Tibial nerve (tissue), 4 donors: ENCODE data around the gene DNAL4.

ENCODE experiments used
- EP300 ChIP-seq, 2 donors: sonication (generic); formaldehyde crosslinking; IDR thresholded peaks; one replicate each; pipeline ENCODE4 v1.6.1; 2017; ENCODE audit warnings: antibody characterized with exemption in 2 of 2, mild to moderate bottlenecking in 1 of 2
- POLR2A ChIP-seq, 2 donors: fragments of 450-650 bp; IDR thresholded peaks; one replicate each; pipeline ENCODE4 v1.6.1; 2017; ENCODE audit warnings: antibody characterized with exemption in 2 of 2, mild to moderate bottlenecking in 2 of 2, moderate library complexity in 2 of 2
- TF ChIP-seq, protein P1 (sequence below), 5 experiments: fragments of 200-600 bp in 3 of 5; fragments of 450-650 bp in 2 of 5; sonication (generic) in 3 of 5; IDR thresholded peaks; one replicate each; pipeline ENCODE4 v1.5.1; 2016 to 2019; ENCODE audit warnings: antibody characterized with exemption in 5 of 5, mild to moderate bottlenecking in 3 of 5, moderate library complexity in 2 of 5

GRCh38 chr22:38768036-38768435 lies 25.9 kb downstream of the DNAL4 start:
- TF ChIP-seq, protein P1, sequence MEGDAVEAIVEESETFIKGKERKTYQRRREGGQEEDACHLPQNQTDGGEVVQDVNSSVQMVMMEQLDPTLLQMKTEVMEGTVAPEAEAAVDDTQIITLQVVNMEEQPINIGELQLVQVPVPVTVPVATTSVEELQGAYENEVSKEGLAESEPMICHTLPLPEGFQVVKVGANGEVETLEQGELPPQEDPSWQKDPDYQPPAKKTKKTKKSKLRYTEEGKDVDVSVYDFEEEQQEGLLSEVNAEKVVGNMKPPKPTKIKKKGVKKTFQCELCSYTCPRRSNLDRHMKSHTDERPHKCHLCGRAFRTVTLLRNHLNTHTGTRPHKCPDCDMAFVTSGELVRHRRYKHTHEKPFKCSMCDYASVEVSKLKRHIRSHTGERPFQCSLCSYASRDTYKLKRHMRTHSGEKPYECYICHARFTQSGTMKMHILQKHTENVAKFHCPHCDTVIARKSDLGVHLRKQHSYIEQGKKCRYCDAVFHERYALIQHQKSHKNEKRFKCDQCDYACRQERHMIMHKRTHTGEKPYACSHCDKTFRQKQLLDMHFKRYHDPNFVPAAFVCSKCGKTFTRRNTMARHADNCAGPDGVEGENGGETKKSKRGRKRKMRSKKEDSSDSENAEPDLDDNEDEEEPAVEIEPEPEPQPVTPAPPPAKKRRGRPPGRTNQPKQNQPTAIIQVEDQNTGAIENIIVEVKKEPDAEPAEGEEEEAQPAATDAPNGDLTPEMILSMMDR (IDR thresholded peaks at IDR 0.05): no peak
- TF ChIP-seq POLR2A (IDR thresholded peaks at IDR 0.05): no peak
- TF ChIP-seq EP300 (IDR thresholded peaks at IDR 0.05): no peak
